ENCODE results near the gene UGT1A3. TPM values are rescaled to one million over a fixed set of nuclear protein-coding genes. Genes with fewer than 3 reads are reported as not detected.

The UGT1A3 gene
- total and polyA plus RNA-seq, 3 donors from 2014 or later, result not detected

- no peak overlapping the region for H3K4me3 ChIP-seq
- intact Hi-C loops (cut with DNase I; ENCODE audit: low total_unique reads), result no loop called here
- H3K4me1 ChIP-seq, result no peaks in the 10 kb centered on the region
- TF ChIP-seq, protein P1, sequence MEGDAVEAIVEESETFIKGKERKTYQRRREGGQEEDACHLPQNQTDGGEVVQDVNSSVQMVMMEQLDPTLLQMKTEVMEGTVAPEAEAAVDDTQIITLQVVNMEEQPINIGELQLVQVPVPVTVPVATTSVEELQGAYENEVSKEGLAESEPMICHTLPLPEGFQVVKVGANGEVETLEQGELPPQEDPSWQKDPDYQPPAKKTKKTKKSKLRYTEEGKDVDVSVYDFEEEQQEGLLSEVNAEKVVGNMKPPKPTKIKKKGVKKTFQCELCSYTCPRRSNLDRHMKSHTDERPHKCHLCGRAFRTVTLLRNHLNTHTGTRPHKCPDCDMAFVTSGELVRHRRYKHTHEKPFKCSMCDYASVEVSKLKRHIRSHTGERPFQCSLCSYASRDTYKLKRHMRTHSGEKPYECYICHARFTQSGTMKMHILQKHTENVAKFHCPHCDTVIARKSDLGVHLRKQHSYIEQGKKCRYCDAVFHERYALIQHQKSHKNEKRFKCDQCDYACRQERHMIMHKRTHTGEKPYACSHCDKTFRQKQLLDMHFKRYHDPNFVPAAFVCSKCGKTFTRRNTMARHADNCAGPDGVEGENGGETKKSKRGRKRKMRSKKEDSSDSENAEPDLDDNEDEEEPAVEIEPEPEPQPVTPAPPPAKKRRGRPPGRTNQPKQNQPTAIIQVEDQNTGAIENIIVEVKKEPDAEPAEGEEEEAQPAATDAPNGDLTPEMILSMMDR (IDR thresholded peaks at IDR 0.05), result no peak
- TF ChIP-seq POLR2A (IDR thresholded peaks at IDR 0.05), result no peak
- no peaks in the 10 kb centered on the region for H3K27me3 ChIP-seq
- no peaks in the 10 kb centered on the region for H3K36me3 ChIP-seq (ENCODE audit: low read depth, missing control alignments)
- 86 to 90% methylated on average over 4 of the region's 4 CpGs for WGBS, 2 donors
- no peak for DNase-seq
- H3K27ac ChIP-seq, result no peak overlapping the region
- no peaks in the 10 kb centered on the region for H3K9me3 ChIP-seq
These were observed 51.9 kb downstream of the UGT1A3 start for GRCh38 chr2:233780771-233781170.

GRCh38 chr2:233789554-233789953, 60.7 kb downstream of the UGT1A3 start:
- H3K27ac ChIP-seq, result no peak overlapping the region
- no peaks in the 10 kb centered on the region for H3K9me3 ChIP-seq
- no peak for TF ChIP-seq POLR2A (IDR thresholded peaks at IDR 0.05)
- TF ChIP-seq, protein P1 (IDR thresholded peaks at IDR 0.05), result no peak
- 88 to 89% methylated on average over 7 of the region's 7 CpGs for WGBS, 2 donors
- H3K36me3 ChIP-seq (ENCODE audit: low read depth, missing control alignments), result no peaks in the 10 kb centered on the region
- H3K4me3 ChIP-seq, result no peak overlapping the region
- intact Hi-C loops (cut with DNase I; ENCODE audit: low total_unique reads), result no loop called here
- no peak for DNase-seq
- no peaks in the 10 kb centered on the region for H3K27me3 ChIP-seq
- H3K4me1 ChIP-seq, result no peaks in the 10 kb centered on the region

- TF ChIP-seq, protein P1 (IDR thresholded peaks at IDR 0.05), result no peak
- TF ChIP-seq POLR2A (IDR thresholded peaks at IDR 0.05), result no peak
- intact Hi-C loops (cut with DNase I; ENCODE audit: low total_unique reads), result no loop called here
- Histone ChIP-seq H3K9me3 (no peaks in the 10 kb centered on the region), H3K4me3 (no peak overlapping the region), H3K36me3 (ENCODE audit: low read depth, missing control alignments) (no peaks in the 10 kb centered on the region), H3K4me1 (no peaks in the 10 kb centered on the region), H3K27ac (no peak overlapping the region), H3K27me3 (no peaks in the 10 kb centered on the region)
- WGBS, 2 donors, result 75 to 76% methylated on average over 18 of the region's 18 CpGs
- DNase-seq, result no peak
These were observed 62.5 kb downstream of the UGT1A3 start for GRCh38 chr2:233791151-233791882.

GRCh38 chr2:233791883-233792329, 63.1 kb downstream of the UGT1A3 start:
- H3K9me3 ChIP-seq, result no peaks in the 10 kb centered on the region
- no peak for DNase-seq
- no peaks in the 10 kb centered on the region for H3K27me3 ChIP-seq
- 71 to 76% methylated on average over 9 of the region's 9 CpGs for WGBS, 2 donors
- H3K27ac ChIP-seq, result no peak overlapping the region
- intact Hi-C loops (cut with DNase I; ENCODE audit: low total_unique reads), result no loop called here
- no peak overlapping the region for H3K4me3 ChIP-seq
- H3K36me3 ChIP-seq (ENCODE audit: low read depth, missing control alignments), result no peaks in the 10 kb centered on the region
- TF ChIP-seq POLR2A (IDR thresholded peaks at IDR 0.05), result no peak
- TF ChIP-seq, protein P1 (IDR thresholded peaks at IDR 0.05), result no peak
- H3K4me1 ChIP-seq, result no peaks in the 10 kb centered on the region

DNA sequence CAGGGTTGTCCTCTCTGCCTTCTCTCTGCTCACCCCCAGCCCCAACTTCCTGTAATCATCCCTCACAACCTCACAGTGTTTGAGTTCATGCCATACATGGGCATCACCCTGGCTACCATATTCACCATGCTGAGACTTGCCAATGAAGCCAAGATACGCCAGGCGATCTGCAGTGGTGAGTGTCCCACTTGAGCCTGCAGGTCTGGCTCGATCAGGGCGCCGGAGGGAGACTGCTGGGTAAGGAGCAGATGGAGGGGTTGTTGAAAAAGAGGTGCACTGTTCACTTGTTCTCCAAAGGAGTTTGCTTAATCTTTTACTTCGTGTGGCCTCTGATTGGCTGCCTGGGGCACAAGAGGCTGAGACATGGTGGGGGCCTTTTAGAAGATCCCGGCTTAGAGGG, 63.9 kb downstream of the UGT1A3 start:
- Histone ChIP-seq H3K27me3 (no peaks in the 10 kb centered on the region), H3K36me3 (ENCODE audit: low read depth, missing control alignments) (no peaks in the 10 kb centered on the region), H3K9me3 (no peaks in the 10 kb centered on the region), H3K4me1 (no peaks in the 10 kb centered on the region), H3K27ac (no peak overlapping the region), H3K4me3 (no peak overlapping the region)
- WGBS, 2 donors, result 84 to 95% methylated on average over 7 of the region's 7 CpGs
- no peak for DNase-seq
- intact Hi-C loops (cut with DNase I; ENCODE audit: low total_unique reads), result no loop called here
- TF ChIP-seq, protein P1 (IDR thresholded peaks at IDR 0.05), result no peak
- TF ChIP-seq POLR2A (IDR thresholded peaks at IDR 0.05), result no peak
